ENCODE results near the gene NPR3. TPM values are rescaled to one million over a fixed set of nuclear protein-coding genes. Genes with fewer than 3 reads are reported as not detected.

The NPR3 gene
- polyA plus RNA-seq, 1 of the 3 experiments (the other 2 are of a cell fraction): 35.8 TPM

GRCh38 chr5:32827981-32828380 is 116.9 kb downstream of the NPR3 start (continued):
- TF ChIP-seq REST (IDR thresholded peaks at IDR 0.05; ENCODE audit: low read depth, low read length) (no peak), PBX3 (IDR thresholded peaks at IDR 0.05) (no peak), YY1 (IDR thresholded peaks at IDR 0.05; ENCODE audit: low read depth) (no peak), TAF1 (IDR thresholded peaks at IDR 0.05; ENCODE audit: borderline replicate concordance, low read depth, low read length) (no peak), GATA2 (CRISPR knock-in tag; IDR thresholded peaks at IDR 0.05) (no peak), NRF1 (IDR thresholded peaks at IDR 0.05; ENCODE audit: low read depth, low read length) (no peak), SMC3 (IDR thresholded peaks at IDR 0.05; ENCODE audit: low read depth, low read length) (no peak), FOXJ3 (CRISPR knock-in tag; IDR thresholded peaks at IDR 0.05) (no peak), CHD2 (IDR thresholded peaks at IDR 0.05; ENCODE audit: low read length, partially characterized antibody) (no peak)
- TF ChIP-seq, protein P1, sequence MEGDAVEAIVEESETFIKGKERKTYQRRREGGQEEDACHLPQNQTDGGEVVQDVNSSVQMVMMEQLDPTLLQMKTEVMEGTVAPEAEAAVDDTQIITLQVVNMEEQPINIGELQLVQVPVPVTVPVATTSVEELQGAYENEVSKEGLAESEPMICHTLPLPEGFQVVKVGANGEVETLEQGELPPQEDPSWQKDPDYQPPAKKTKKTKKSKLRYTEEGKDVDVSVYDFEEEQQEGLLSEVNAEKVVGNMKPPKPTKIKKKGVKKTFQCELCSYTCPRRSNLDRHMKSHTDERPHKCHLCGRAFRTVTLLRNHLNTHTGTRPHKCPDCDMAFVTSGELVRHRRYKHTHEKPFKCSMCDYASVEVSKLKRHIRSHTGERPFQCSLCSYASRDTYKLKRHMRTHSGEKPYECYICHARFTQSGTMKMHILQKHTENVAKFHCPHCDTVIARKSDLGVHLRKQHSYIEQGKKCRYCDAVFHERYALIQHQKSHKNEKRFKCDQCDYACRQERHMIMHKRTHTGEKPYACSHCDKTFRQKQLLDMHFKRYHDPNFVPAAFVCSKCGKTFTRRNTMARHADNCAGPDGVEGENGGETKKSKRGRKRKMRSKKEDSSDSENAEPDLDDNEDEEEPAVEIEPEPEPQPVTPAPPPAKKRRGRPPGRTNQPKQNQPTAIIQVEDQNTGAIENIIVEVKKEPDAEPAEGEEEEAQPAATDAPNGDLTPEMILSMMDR (IDR thresholded peaks at IDR 0.05): no peak

GRCh38 chr5:32828492-32828891 is 117.4 kb downstream of the NPR3 start:
- POLR2A ChIA-PET: no interaction called here
- no peaks in the 10 kb centered on the region for H3K9me3 ChIP-seq
- WGBS (ENCODE audit: low lambda C conversion rate): 29% methylated on average over 2 of the region's 2 CpGs
- H4K20me1 ChIP-seq (ENCODE audit: insufficient read depth): no peaks in the 10 kb centered on the region
- peak overlapping the region in 1 of 2 experiments; percentile 44; a peak in 2 of 4 replicates for H3K27ac ChIP-seq (ENCODE audit: low read depth in 2 of 2, low read length in 1 of 2)
- H3F3A ChIP-seq (replicated peaks; ENCODE audit: insufficient read depth): peaks cover 11% of the 10 kb centered on the region
- CTCF ChIA-PET: interaction anchor here (0.7 kb wide), 2 partner anchors 16 to 230 kb away, joined by 3 to 4 read pairs; no protein-coding TSS in a partner anchor
- peaks cover 0 to 19% of the 10 kb centered on the region in 2 experiments; a peak in 1 of 4 replicates for H3K4me1 ChIP-seq (ENCODE audit: control insufficient read depth in 1 of 2, insufficient read depth in 2 of 2, low read depth in 1 of 2, low read length in 1 of 2)
- H3K9ac ChIP-seq: no peak overlapping the region
- no peak overlapping the region; the same call in 1 of the 2 replicates for H3K4me2 ChIP-seq
- H2AFZ ChIP-seq (ENCODE audit: low read depth): no peak overlapping the region
- TF ChIP-seq IRF3 (IDR thresholded peaks at IDR 0.05; ENCODE audit: low read depth, low read length) (no peak), GABPA (IDR thresholded peaks at IDR 0.05; ENCODE audit: low read depth) (no peak), TEAD4 (IDR thresholded peaks at IDR 0.05; ENCODE audit: borderline replicate concordance, insufficient read depth) (no peak), EZH2phosphoT487 (IDR thresholded peaks at IDR 0.05; ENCODE audit: borderline replicate concordance, low read depth) (no peak)
- TF ChIP-seq, protein P2, sequence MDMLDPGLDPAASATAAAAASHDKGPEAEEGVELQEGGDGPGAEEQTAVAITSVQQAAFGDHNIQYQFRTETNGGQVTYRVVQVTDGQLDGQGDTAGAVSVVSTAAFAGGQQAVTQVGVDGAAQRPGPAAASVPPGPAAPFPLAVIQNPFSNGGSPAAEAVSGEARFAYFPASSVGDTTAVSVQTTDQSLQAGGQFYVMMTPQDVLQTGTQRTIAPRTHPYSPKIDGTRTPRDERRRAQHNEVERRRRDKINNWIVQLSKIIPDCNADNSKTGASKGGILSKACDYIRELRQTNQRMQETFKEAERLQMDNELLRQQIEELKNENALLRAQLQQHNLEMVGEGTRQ (IDR thresholded peaks at IDR 0.05; ENCODE audit: borderline replicate concordance, low read depth, low read length): no peak
- no peaks in the 10 kb centered on the region for H3K9me2 ChIP-seq
- H3K4me3 ChIP-seq (ENCODE audit: low read depth in 2 of 2, low read length in 1 of 2): no peak overlapping the region
- H3K27me3 ChIP-seq (ENCODE audit: insufficient read depth): no peaks in the 10 kb centered on the region
- no peaks in the 10 kb centered on the region for H3K36me3 ChIP-seq (replicated peaks in 1 of 2; ENCODE audit: control insufficient read depth in 1 of 2, insufficient read depth in 2 of 2, low read length in 1 of 2)
- DNase-seq: no peak
- H3K79me2 ChIP-seq (ENCODE audit: insufficient read depth): no peaks in the 10 kb centered on the region
